GM18507 (cell line): ENCODE measurements around the gene MYOZ2.

Experiments used
- DNase-seq: peaks from one replicate; pipeline ENCODE4 v3.0.0; 2011; ENCODE audit warnings: low read depth; ENCODE audit not compliant: insufficient read length; ENCODE audit errors: extremely low spot score
- FAIRE-seq: peaks from 2 replicates; lab custom pipeline; 2011; peaks lifted over from hg19 to GRCh38; lab: Jason Lieb, UNC

MYOZ2 gene

GRCh38 chr4:119135721-119136121, at the start of gene MYOZ2:
MYOZ2 (plus strand) TSS chr4:119135832; CDS start chr4:119136526, 694 bp downstream.
- FAIRE-seq (no peak), DNase-seq (no peak)

DNA sequence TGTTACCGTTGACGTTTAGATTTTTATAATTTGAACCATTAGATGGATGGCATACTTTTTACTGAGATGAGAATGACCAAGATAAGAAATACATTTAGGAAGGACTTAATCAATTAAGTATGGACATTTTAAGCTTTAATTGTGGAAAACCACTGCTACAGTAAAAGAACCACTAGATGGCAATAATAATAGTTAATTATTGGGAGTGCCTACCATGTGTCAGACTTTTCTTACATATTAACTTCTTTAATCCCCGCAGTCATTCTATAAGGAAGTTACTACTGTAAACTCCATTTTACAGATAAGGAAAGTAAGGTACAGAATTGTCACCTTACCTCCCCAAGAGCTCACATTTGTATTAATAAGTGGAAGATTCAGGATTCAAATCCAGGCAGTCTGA, 48.5 kb upstream of the MYOZ2 start:
- no peak for FAIRE-seq
- no peak for DNase-seq

GRCh38 chr4:119087656-119088055, 48.0 kb upstream of the MYOZ2 start:
- FAIRE-seq (no peak), DNase-seq (no peak)

DNA sequence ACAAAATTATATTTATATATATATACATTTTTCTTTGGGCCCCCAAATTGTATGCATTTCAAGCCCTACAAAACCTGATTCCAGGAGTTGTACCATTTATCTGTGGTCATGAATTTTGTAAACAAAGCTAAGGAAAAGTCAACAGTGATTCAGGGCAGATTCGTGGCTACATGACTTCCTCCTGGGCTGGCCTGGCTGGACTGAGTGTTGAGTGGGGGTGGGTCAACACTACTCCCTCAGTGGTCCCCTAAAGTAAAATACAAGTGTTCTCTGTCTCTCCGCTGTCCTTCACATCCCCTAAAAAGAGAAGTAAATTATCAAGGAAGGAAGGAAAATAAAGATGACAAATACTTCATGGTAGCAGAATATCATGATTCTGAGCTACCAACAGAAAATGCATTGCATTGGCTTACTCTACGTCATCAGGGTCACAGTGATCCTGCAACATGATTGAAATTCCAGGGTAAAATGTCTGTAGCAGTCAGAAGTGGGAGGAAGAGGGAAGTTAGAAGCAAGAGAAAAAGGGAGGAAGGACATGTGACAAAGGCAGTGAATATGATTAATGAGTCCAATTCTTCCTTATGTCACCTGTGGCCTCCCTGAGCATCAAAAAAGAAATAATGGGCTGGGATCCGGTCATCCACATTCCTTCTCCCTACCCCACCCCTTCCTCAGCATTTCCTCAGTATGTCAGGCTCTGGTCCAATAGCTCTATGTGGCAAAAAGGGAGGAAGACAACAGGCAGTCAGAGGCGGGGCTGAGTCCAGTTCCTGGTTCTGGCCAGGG, 42.4 kb upstream of the MYOZ2 start:
- no peak for FAIRE-seq
- DNase-seq, result no peak

DNA sequence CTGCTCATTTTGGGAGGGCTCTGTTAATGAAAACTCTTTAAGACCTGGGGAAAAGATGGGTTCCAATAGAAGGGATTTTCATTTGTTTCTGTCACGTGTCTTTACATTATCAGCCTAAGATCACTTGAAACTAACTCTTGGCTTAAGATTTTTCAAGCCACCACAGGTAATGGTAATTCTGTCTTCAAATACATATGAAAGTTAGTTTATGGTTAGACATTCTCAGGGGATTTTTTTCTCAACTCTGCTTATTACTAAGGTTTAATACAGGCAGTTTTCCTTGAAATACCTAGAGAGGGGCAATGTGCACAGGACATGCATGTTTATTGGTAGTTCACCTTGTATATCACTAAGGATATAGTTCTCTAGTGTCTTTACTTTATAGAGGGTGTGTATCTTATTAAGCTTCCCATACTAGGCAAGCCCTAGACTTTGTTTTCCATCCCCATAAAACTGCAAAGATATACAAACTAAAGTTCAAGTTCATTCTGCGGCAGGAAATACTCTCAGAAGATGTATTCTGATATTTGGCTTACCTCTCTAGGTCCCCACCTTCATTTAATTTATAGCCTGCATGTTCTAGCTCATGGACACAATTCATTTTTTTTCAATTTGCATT, 38.2 kb upstream of the MYOZ2 start:
- FAIRE-seq (no peak), DNase-seq (no peak)

DNA sequence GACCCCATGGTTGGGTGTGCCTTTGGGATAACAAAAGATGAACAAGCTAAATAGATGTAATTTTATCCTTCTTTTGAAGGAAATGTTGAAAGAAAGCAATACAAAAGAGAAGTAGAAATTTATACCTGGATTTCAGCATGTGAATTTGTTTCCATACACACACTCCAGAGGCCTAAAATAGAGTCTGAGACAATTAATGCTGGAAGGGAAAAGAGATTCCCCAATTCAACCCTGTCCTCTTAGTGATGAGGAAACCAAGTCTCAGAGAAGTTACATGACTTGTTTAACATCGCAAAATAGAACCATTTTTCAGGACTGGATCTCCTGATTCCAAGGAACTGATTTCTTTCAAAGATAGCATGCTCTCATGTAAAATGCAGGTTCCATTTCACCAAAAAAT, 37.3 kb upstream of the MYOZ2 start:
- no peak for DNase-seq
- no peak for FAIRE-seq

DNA sequence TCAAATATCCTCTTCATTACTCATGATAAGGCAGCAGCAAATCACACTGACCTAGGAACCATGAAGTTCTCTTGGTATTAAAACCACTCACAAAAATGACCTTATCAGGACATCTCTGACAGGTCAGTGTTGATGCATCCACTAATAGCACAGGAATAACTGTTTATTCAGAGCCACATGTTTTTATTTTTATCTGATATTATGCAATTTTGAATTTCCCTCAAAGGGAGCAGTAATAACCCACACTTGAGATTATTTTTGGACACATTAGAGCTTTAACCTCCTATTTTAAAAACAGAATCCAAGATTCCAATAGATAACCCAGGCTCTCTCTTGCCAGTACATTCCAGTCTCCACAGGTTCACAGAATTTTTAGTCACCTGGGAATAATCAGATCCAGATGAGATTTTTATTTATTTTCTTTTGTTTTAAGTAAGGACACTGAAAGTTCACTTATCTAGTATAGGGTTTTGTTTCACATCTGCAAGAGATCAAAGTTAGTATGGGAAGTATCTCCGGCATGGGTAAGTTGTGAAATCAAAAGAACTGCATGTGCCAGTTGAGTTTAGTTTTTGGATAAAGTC, 36.3 kb upstream of the MYOZ2 start:
- no peak for DNase-seq
- no peak for FAIRE-seq

GRCh38 chr4:119100655-119101054, 35.0 kb upstream of the MYOZ2 start:
- DNase-seq (no peak), FAIRE-seq (no peak)

GRCh38 chr4:119103263-119103662, 32.4 kb upstream of the MYOZ2 start:
- FAIRE-seq (no peak), DNase-seq (no peak)

DNA sequence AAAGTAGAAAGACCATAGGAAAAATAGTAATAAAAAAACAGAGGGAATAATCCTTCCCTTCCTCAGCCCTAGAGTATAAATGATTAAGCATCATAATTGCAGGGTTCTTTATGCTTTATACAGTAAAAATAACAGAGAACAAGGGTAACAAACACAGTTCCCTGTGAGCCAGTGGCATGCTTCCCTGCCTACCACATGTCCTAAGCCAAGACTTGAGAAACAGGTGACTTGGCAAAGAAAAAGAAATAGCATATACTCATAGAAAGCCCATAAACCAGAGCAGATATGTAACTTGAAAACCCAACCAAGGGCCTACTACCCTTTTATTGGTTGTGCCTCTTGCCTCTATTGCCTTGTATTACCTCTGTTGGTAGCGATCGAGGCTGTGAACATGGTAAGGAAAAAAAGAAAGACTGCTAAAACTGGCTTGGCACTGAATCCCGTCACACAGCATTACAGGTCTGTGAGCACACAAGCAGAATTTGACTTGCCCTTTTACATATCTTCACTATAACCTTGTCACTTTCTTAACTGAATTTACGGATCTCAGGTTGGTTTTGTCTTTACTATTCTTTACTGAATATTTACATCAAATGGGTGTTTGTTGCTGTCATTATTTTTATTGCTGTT, 30.9 kb upstream of the MYOZ2 start:
- DNase-seq (no peak), FAIRE-seq (no peak)

GRCh38 chr4:119105605-119106004, 30.0 kb upstream of the MYOZ2 start:
- FAIRE-seq (no peak), DNase-seq (no peak)

- FAIRE-seq, result no peak
- no peak for DNase-seq
Observed at GRCh38 chr4:119106036-119107000, 29.3 kb upstream of the MYOZ2 start.

DNA sequence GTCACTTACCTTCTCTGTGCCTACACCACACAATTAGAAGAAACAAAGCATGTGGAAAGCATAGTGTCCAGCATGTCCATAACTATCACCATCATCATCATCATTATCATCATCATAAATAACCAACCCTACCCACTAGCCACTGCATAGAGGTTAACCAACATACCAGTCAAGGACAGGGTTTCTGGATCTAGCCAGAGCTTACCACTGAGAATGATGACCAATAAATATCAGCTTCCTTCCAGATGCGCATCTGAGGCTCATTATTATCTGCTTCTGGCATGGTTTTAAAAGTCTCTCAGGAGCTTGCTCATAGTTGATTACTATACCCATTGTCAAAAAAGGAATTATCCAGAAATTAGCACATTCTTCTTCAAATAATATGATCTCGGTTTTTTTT, 25.5 kb upstream of the MYOZ2 start:
- no peak for DNase-seq
- FAIRE-seq, result no peak

DNA sequence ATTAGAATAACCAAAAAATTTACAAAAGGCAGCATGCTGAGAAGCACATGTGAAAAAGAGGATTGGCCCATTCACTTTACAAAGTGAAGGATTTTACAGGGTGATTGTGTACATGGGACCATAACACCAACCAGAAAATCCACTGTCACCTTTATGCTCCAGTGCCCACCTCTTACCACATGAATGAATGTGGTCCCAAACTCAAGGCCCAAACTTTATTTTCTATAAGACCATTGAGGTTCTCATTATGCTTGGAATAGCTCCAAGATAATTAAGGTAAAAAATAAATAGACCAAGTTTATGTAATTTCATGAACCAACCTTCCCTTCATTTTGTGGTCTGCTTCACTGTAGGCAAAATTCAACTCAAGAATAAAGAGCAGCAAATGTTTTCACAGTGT, 24.3 kb upstream of the MYOZ2 start:
- no peak for DNase-seq
- no peak for FAIRE-seq

- DNase-seq, result no peak
- FAIRE-seq, result no peak
Observed at GRCh38 chr4:119113033-119113655, 22.5 kb upstream of the MYOZ2 start.

- no peak for DNase-seq
- FAIRE-seq, result no peak
Observed at GRCh38 chr4:119116021-119116420, 19.6 kb upstream of the MYOZ2 start.

DNA sequence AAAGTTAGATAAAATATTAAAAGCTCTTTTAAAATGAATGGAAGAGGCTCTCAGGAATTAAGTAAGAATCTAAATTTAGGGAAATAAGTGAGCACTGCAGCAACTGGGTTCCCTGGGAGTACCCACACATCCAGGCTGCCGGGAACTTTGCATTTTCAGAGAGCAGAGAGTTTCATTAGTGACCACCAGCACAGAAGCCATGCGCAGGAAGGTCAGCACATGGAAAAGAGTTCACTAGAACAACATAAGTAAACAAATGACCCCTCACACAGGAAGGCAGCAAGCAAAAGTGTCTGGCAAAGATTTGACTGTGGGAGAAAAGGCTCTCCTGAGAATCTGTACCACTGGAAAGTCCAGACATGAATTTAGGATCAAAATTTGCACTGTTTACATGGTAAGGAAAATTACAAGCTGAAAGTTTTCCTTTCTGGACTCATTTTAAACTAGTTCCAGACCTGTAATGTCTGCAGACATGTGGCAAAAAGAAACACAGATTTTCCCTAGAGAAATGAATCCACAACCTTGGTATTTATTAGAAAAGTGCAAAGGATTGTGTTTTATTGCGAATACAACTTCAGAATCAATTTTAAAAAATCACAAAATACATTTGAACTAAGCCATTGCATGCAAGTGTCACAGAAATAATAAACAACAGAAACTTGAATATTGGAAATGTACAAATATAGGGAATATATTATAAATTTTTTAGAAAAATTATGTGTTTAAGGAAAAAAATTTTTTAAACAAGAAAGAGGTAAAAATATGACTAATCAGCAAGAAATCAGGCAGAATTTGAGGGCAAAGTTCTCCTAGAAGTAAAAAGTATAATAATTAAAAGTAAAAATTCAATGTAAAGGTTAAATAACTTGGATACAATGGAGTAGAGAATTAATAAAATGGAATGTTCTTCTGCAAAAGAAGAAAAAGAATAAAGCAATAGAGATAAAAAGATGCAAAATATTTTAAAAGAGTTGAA, 18.4 kb upstream of the MYOZ2 start:
- DNase-seq (no peak), FAIRE-seq (no peak)

DNA sequence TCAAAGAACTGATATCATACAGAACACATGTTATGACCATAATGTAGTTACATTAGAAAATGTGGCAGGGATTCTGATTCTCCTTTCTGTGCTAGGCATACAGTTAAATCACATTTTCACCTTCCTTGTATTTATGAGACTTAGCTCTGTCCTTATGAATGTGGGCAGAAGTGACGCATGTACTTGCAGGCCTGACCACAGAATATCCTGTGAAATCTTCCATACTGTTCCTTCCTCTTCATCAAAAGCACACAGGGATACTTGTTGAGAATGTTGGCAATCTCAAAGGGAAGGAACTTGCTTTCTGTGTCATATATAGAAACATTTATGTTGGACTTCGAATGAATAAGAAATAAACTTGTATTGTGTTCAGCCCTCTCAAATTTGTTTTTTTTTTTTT, 17.2 kb upstream of the MYOZ2 start:
- no peak for DNase-seq
- no peak for FAIRE-seq
